SJSA1 (cell line): ENCODE measurements around the gene IMMP2L. TPM values are rescaled to one million over a fixed set of nuclear protein-coding genes. Genes with fewer than 3 reads are reported as not detected.

Source experiments
- DNase-seq, 2 experiments: peaks; one replicate each; pipeline ENCODE4 v3.0.0-alpha.2; 2015 to 2020; ENCODE audit warnings: low spot score in 2 of 2, low read depth in 1 of 2
- H3K27ac ChIP-seq: fragments of 250-450 bp; sonication (Bioruptor Pico); 2 replicates; pipeline ENCODE4 v1.5.1; 2020; ENCODE audit warnings: mild to moderate bottlenecking, moderate library complexity
- H3K27me3 ChIP-seq: fragments of 250-450 bp; sonication (Bioruptor Pico); replicated peaks from 2 replicates; pipeline ENCODE4 v1.5.1; 2020; ENCODE audit warnings: mild to moderate bottlenecking, moderate library complexity
- H3K36me3 ChIP-seq: fragments of 250-450 bp; sonication (Bioruptor Pico); 2 replicates; pipeline ENCODE4 v1.5.1; 2020; ENCODE audit warnings: mild to moderate bottlenecking
- H3K4me1 ChIP-seq: fragments of 250-450 bp; sonication (Bioruptor Pico); replicated peaks from 2 replicates; pipeline ENCODE4 v1.6.1; 2021; ENCODE audit warnings: mild to moderate bottlenecking
- H3K4me3 ChIP-seq: fragments of 250-450 bp; sonication (Bioruptor Pico); 2 replicates; pipeline ENCODE4 v1.5.1; 2020; ENCODE audit warnings: mild to moderate bottlenecking
- H3K9me3 ChIP-seq: fragments of 250-450 bp; sonication (Bioruptor Pico); replicated peaks from 2 replicates; pipeline ENCODE4 v1.5.1; 2020; ENCODE audit warnings: mild to moderate bottlenecking
- total RNA-seq: library from RNA; depleted of rRNA; stranded (reverse); fragments of >200 nt; shearing (Covaris generic); gene quantifications from 2 replicates; pipeline ENCODE4 v1.2.3, GENCODE V29; 2014

Gene IMMP2L
- total RNA-seq, 1 experiment from 2014 or later = 16.2 TPM

DNA sequence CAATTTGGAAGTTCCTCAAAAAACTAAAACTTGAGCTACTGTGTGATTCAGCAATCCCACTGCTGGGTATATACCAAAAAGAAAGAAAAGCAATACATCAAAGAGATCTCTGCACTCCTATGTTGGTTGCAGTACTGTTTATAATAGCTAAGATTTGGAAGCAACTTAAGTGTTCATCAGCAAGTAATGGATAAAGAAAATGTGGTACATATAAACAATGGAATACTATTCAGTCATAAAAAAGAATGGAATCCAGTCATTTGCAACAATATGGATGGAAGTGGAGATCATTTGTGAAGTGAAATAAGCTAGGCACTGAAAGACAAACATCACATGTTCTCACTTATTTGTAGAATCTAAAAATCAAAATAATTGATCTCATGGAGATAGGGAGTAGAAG, 16.5 kb upstream of the IMMP2L start:
- Histone ChIP-seq H3K9me3 (no peaks in the 10 kb centered on the region), H3K27ac (no peak overlapping the region)

DNA sequence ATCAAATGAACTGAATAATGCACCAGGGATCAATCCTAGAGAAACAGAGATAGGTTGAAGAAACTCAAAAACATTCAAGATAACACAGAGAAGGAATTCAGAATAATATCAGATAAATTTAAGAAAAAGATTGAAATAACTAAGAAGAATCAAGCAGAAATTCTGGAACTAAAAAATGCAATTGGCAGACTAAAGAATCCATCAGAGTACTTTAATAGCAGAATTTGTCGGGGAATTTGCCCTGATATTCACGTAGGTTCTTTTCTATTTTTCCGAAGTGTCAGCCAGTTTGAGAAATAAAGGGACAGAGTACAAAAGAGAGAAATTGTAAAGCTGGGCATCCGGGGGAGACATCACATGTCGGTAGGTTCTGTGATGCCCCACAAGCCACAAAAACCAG, 9.4 kb upstream of the IMMP2L start:
- Histone ChIP-seq H3K36me3 (no peaks in the 10 kb centered on the region), H3K27me3 (no peaks in the 10 kb centered on the region), H3K9me3 (no peaks in the 10 kb centered on the region; the same call in none of the 2 replicates), H3K4me3 (no peak overlapping the region), H3K4me1 (no peaks in the 10 kb centered on the region), H3K27ac (no peak overlapping the region)
- DNase-seq = no peak

More for the DNA sequence above, 16.5 kb upstream of the IMMP2L start:
- Histone ChIP-seq H3K4me1 (no peaks in the 10 kb centered on the region), H3K36me3 (no peaks in the 10 kb centered on the region), H3K4me3 (no peak overlapping the region), H3K27me3 (no peaks in the 10 kb centered on the region)
- DNase-seq = no peak

DNA sequence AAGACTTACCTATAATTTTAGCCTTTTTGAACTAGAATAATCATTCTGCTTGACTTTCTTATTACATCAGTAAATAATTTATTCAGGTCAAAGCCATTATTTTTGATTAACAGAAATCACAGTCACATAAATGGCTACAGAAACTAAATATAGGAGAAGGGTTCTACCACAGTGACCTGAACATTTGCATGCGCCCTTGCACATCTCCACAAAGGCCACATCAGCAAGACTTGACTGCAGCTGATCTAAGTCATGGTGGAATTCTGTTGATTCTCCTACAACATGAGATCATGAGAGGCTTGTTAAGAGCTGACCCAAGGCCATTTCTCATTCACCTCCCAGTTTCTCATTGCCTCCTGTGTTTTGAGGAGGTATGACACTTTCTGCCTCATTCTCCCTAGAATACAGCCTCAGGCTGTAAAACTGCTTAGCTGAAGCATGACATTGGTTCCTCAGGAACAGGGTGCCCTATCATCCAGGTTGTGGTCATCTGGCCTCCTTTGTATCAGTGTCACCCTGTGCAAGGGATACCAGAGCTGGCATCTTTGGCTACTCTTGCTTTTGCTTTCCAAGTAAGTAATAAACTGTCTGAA, 6.7 kb upstream of the IMMP2L start:
- Histone ChIP-seq H3K27me3 (no peaks in the 10 kb centered on the region), H3K27ac (no peak overlapping the region), H3K4me1 (no peaks in the 10 kb centered on the region), H3K36me3 (no peaks in the 10 kb centered on the region), H3K4me3 (no peak overlapping the region), H3K9me3 (no peaks in the 10 kb centered on the region; the same call in none of the 2 replicates)
- no peak for DNase-seq

DNA sequence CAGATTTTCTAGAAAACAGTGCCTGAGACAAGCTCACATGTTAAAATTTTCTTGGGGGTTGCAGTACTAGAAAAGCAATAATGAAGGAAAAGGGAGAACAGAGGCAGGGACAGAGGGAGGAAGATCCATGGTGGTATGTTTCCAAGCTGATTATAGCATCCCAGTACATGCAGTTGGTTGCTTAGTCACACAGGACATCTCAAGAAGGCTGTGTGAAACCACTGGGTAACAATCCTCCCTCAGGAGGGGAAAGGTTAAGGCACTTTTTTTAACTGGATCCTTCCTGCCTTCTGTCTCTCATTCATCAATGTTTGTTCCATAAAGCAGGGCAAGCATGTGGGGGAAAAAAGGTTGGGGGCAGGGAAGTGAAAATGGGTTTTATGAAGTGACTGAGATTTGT, 6.1 kb upstream of the IMMP2L start:
- Histone ChIP-seq H3K9me3 (no peaks in the 10 kb centered on the region; the same call in none of the 2 replicates), H3K27ac (no peak overlapping the region), H3K36me3 (no peaks in the 10 kb centered on the region), H3K4me1 (no peaks in the 10 kb centered on the region), H3K27me3 (no peaks in the 10 kb centered on the region), H3K4me3 (no peak overlapping the region)
- no peak for DNase-seq

DNA sequence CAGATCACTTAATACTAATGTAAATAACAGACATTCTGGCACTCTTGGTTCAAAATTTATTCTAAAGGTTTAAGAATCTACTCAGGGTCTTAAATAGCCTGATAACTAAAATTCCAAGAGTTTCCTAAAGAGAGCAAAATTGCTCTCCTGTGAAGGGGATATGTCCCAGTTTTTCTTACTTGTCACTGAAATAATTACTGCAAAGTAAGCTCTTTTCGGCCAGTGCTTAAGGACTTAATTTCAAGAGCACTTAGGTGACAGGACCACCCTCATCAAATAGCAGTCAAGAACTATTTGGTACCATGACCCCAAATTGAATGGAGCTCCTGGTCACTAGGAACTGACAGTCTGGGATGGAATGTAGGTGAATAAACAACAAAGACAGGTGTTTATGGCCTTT, 1.8 kb upstream of the IMMP2L start:
- DNase-seq = no peak
- Histone ChIP-seq H3K27ac (no peak overlapping the region), H3K27me3 (no peaks in the 10 kb centered on the region), H3K36me3 (peaks cover 9% of the 10 kb centered on the region), H3K4me1 (peaks cover 20% of the 10 kb centered on the region), H3K9me3 (no peaks in the 10 kb centered on the region), H3K4me3 (no peak overlapping the region)

DNA sequence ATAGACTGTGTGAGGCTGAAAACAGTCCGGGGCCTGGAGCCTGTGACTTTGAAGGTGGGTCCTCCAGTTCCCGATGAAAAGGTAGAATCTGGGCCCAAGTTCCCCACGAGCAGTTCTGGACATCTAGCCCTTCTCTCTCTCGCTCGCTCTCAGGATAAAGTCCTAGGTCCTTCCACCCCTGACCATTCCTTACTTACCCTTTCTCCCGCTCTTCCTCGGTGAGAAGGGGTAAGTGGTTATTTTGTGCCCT, 713 bp downstream of the IMMP2L start:
- Histone ChIP-seq H3K27ac (peak overlapping the region; percentile 81; the same call in 1 of the 2 replicates), H3K4me3 (peak overlapping the region; percentile 96), H3K27me3 (no peaks in the 10 kb centered on the region), H3K9me3 (no peaks in the 10 kb centered on the region), H3K36me3 (peaks cover 13% of the 10 kb centered on the region), H3K4me1 (peaks cover 20% of the 10 kb centered on the region)
- no peak for DNase-seq

DNA sequence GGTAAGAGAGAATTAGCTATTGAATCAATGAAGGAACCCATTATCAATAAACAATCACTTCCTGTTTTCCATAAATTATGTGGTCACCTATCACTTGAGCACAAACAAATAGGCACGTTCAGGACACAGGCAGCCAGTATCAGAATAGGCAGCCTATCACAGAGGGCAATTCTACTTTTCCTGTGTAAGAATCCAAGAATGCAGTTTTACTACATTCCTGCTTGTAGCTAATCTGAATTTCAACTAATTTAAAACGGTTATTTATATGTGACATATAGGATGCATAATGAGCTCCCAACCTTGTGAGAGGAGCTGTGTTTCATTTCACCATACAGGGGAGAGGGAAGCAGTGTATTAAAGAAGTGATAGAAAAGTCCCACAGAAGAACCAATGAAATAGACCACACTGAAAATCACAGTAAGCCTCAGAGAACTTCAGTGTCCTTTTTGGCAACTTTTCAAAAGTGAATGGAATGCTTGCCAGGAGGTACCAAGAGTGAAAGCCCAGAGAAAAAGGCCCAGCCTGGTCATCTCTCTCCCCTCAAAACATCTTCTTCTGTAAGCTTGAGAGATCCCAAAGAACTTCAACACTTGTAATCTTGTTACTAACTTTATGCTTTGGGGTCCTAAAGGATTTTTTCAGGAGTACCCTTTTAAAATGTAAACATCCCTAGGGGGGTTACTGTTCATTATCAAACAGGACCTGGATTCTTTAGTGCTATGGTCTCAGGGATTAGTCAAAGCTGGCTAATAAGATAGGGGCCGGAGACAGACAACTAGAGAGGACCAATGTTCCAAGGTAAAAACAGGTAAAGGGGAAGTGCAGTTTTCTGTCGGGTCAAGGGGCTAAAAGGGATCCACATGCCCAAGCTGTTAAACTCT, 1.3 kb downstream of the IMMP2L start:
- H3K27me3 ChIP-seq = no peaks in the 10 kb centered on the region
- H3K27ac ChIP-seq = no peak overlapping the region
- peak in 1 of 2 experiments; percentile 45 for DNase-seq
- peaks cover 17% of the 10 kb centered on the region for H3K36me3 ChIP-seq
- peaks cover 20% of the 10 kb centered on the region for H3K4me1 ChIP-seq
- no peaks in the 10 kb centered on the region for H3K9me3 ChIP-seq
- H3K4me3 ChIP-seq = peak overlapping the region; percentile 96

DNA sequence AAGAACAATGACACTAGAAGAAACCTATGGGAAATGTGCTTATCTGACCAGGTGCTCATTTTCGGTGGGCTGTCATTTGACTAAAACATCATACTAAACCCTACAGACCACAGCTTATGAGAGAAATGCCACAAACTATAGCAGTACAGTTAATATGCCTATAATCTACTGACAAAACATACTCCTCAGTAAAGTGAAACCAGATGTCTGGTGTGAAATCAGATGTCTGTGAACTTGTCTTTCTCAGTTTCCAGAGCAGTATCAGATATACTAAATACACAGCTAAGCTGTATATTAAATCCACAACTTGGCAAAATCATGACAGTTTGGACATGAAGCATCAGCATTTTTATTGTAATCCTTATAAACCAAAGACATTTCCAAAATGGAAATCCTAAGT, 3.3 kb downstream of the IMMP2L start:
- H3K27me3 ChIP-seq = no peaks in the 10 kb centered on the region
- no peak overlapping the region for H3K4me3 ChIP-seq
- no peaks in the 10 kb centered on the region for H3K9me3 ChIP-seq
- H3K36me3 ChIP-seq = peaks cover 17% of the 10 kb centered on the region
- DNase-seq = no peak
- peaks cover 20% of the 10 kb centered on the region for H3K4me1 ChIP-seq
- no peak overlapping the region for H3K27ac ChIP-seq

DNA sequence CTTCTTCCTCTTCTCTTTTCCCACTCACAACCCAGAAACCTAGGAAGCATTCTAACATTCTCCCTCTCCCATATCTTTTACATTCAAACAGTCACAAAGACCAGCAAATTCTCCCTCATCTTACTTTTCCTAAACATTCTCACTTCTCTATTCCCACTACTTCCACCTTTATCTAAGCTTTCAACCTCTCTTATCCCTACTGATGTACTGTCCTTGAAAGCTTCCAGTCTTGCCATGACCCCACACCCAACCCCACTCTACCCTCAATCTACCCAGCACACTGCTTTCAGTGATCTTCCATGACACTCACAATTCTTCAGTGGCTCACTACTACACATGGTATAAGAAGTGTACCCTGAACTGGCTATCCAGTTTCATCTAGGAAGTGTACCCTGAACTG, 5.3 kb downstream of the IMMP2L start:
- no peak overlapping the region for H3K4me3 ChIP-seq
- H3K9me3 ChIP-seq = no peaks in the 10 kb centered on the region
- H3K27me3 ChIP-seq = no peaks in the 10 kb centered on the region
- peaks cover 13% of the 10 kb centered on the region for H3K36me3 ChIP-seq
- H3K27ac ChIP-seq = no peak overlapping the region
- no peak for DNase-seq
- peaks cover 15% of the 10 kb centered on the region for H3K4me1 ChIP-seq

DNA sequence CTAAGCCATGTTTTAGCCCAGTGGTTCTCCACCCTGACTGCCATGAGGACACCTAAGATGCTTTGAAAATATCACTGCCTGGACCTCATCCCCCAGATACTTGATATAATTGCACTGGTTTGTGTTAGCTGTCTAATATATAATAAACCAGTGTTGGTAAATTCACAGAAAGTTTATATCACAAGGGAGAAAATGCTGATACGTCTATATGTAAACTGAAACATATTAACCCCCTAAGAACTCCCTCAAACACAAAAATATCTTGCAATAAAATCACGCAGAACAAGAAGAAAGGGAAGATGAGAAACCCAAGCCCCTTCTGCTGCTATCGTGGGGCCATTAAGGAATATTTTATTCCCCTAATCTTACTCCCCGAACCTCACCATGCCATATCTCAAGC, 8.2 kb downstream of the IMMP2L start:
- no peaks in the 10 kb centered on the region for H3K27me3 ChIP-seq

DNA sequence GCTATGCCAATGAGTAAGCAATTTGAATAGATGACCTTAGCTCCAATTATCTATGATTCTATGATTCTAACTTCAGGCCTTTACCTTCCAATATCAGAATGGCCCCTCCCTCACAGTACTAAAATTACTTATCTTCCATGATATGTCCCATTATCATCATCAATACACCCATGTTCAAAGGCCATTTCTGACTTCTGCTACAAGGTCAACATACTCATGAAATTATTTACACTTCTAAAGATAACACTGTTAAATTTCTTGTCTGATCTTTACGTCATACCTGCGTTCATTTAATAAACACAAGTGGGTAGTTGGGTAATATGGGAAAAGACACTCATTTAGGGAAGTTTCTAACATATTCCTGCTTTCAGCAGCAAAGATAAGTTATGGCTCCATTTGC, 21.2 kb downstream of the IMMP2L start:
- Histone ChIP-seq H3K9me3 (no peaks in the 10 kb centered on the region), H3K36me3 (no peaks in the 10 kb centered on the region), H3K4me1 (no peaks in the 10 kb centered on the region), H3K27me3 (no peaks in the 10 kb centered on the region), H3K4me3 (no peak overlapping the region), H3K27ac (no peak overlapping the region)
- no peak for DNase-seq

More for the DNA sequence above, 8.2 kb downstream of the IMMP2L start:
- no peak for DNase-seq
- Histone ChIP-seq H3K36me3 (peaks cover 8% of the 10 kb centered on the region; the same call in 1 of the 2 replicates), H3K27ac (no peak overlapping the region), H3K4me3 (no peak overlapping the region), H3K4me1 (peaks cover 6% of the 10 kb centered on the region), H3K9me3 (no peaks in the 10 kb centered on the region)

DNA sequence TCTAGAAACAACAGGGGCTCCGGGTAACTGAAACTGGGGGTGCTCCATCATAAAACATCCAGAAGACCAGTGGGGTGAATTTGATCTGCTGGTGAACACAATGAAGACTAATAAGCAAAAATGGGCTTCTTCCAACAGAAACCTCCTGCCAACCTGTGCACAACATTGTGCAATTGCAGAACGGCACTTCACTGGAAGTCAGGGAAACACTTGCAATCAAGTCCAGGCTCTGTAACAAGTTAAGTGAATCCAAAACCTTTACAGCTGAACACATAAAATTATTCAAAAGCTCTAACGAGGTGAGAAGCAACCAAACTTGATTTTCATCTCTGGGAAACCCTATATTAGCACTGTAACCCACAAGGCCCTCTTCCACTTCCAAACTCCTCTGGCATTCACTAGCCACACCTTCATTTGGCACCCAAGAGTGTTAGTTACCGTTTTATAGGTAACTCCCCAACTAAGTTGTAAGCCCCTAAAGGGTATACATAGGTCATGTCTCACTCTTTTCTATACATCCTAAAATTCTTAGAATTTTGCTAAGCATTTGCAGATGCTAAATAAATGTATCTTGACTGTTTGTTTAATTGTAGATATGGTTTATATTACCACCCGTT, 22.0 kb downstream of the IMMP2L start:
- no peaks in the 10 kb centered on the region for H3K9me3 ChIP-seq
- no peaks in the 10 kb centered on the region for H3K4me1 ChIP-seq
- no peak for DNase-seq
- no peak overlapping the region for H3K27ac ChIP-seq
- no peak overlapping the region for H3K4me3 ChIP-seq
- no peaks in the 10 kb centered on the region for H3K36me3 ChIP-seq
- H3K27me3 ChIP-seq = no peaks in the 10 kb centered on the region

DNA sequence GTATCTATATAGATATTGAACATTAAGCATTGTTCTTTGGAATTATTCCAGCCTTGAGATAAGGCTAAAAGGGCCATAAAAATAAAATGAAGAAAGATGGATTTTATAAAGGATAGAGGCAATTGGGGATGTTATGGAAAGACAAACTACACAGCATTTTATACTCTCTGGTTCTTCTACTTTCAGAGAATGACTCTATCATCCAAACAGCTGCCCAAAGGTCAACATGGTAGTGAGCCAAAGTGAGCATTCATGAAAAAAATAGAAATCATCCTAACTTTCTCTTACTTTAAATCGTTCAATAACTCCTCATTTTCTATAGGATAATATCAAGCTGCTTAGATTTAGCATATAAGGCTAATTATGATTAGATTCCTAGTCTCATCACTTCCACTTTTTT, 25.2 kb downstream of the IMMP2L start:
- DNase-seq = no peak
- no peaks in the 10 kb centered on the region for H3K36me3 ChIP-seq
- no peak overlapping the region for H3K27ac ChIP-seq
- no peaks in the 10 kb centered on the region for H3K9me3 ChIP-seq
- H3K27me3 ChIP-seq = no peaks in the 10 kb centered on the region
- H3K4me3 ChIP-seq = no peak overlapping the region
- H3K4me1 ChIP-seq = no peaks in the 10 kb centered on the region

DNA sequence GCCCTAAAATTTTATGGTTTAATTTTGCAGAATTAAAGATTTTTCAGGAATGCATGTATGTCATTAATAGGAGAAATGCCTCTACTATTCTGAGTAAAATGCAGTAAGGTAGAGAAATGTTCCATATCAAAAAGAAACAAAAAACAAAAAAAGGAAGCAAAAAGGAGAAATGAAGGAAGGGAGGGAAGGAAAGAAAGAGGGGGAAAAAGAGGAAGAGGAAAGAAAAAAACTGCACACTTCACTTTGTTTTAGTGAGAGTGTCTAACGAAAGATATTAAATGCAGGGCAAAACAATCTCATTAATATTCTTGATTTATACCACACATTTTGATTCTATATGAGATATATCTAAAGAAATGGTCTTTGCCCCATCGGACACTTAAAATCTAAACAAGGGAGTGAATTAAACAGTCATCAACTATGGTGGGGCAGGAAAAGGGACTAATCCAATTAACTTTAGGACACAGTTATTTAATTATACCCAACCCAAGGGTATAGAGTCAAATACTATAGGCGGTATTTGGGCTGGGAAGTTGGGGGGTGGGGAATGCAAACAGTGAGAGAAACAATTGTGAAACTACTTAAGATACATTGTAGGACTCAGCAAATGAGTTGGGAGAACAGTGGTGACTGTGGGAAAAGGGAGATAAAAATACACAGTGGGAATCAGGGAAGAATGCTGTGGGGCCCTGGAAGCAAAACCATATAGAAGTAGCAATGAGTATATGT, 27.0 kb downstream of the IMMP2L start:
- no peaks in the 10 kb centered on the region for H3K9me3 ChIP-seq
- H3K36me3 ChIP-seq = no peaks in the 10 kb centered on the region
- DNase-seq = no peak

More for the DNA sequence above, 27.0 kb downstream of the IMMP2L start:
- Histone ChIP-seq H3K27me3 (no peaks in the 10 kb centered on the region), H3K4me3 (no peak overlapping the region), H3K4me1 (no peaks in the 10 kb centered on the region), H3K27ac (no peak overlapping the region)
